Cardiac muscle cell (in vitro differentiated cells and primary cell): ENCODE data around the gene MZT1. TPM values are rescaled to one million over a fixed set of nuclear protein-coding genes. Genes with fewer than 3 reads are reported as not detected.

Experiments
- DNase-seq, 2 donors: peaks; one replicate each; pipeline versions ENCODE4 v3.0.0 to v3.0.0-alpha.2; 2010 to 2017; ENCODE audit warnings: low read depth in 1 of 2, low spot score in 1 of 2
- H3K27ac ChIP-seq: fragments of 200-600 bp; sonication (generic); 2 replicates; pipeline ENCODE4 v1.5.1; 2016
- H3K27me3 ChIP-seq: fragments of 200-600 bp; sonication (generic); 2 replicates; pipeline ENCODE4 v1.6.0; 2016; ENCODE audit warnings: control low read depth
- H3K36me3 ChIP-seq: fragments of 200-600 bp; sonication (generic); 2 replicates; pipeline ENCODE4 v1.5.1; 2016; ENCODE audit warnings: control low read depth
- H3K4me1 ChIP-seq: fragments of 200-600 bp; sonication (generic); 2 replicates; pipeline ENCODE4 v1.8.1; 2017; ENCODE audit warnings: low read depth, mild to moderate bottlenecking, mixed run types
- H3K4me3 ChIP-seq: fragments of 200-600 bp; sonication (generic); 2 replicates; pipeline ENCODE4 v1.5.1; 2016; ENCODE audit warnings: mild to moderate bottlenecking
- H3K9me3 ChIP-seq: fragments of 200-600 bp; sonication (generic); 2 replicates; pipeline ENCODE4 v1.5.1; 2017; ENCODE audit warnings: low read depth, mild to moderate bottlenecking, control low read depth
- CTCF ChIP-seq: IDR thresholded peaks from 2 replicates; pipeline ENCODE4 v1.5.1; 2012; ENCODE audit warnings: low read depth, mild to moderate bottlenecking, low read length
- polyA plus RNA-seq: library from polyadenylated mRNA; unstranded; fragments of >200 nt; fragmentation: Nextera tagmentation; extraction: Ambion mirVana; gene quantifications from 2 replicates; pipeline ENCODE4 v1.2.1, GENCODE V29; 2016
- total RNA-seq: library from RNA; depleted of rRNA; stranded (reverse); fragments of >200 nt; gene quantifications from 2 replicates; pipeline ENCODE4 v1.2.3, GENCODE V29; 2016

MZT1 gene
- total and polyA plus RNA-seq, 2 experiments from 2014 or later, result 12.4 to 15.4 TPM

GRCh38 chr13:72754111-72754510 lies 26.7 kb upstream of the MZT1 start:
- H3K36me3 ChIP-seq, result peaks cover 37% of the 10 kb centered on the region
- DNase-seq, result no peak
- H3K27ac ChIP-seq, result no peak overlapping the region
- H3K4me1 ChIP-seq, result no peaks in the 10 kb centered on the region
- H3K4me3 ChIP-seq, result no peak overlapping the region
- no peaks in the 10 kb centered on the region for H3K27me3 ChIP-seq
- no peaks in the 10 kb centered on the region for H3K9me3 ChIP-seq
- no peak for TF ChIP-seq CTCF

- Histone ChIP-seq H3K9me3 (no peaks in the 10 kb centered on the region), H3K27me3 (no peaks in the 10 kb centered on the region), H3K4me3 (no peak overlapping the region), H3K36me3 (peaks cover 45% of the 10 kb centered on the region), H3K4me1 (no peaks in the 10 kb centered on the region), H3K27ac (no peak overlapping the region)
- TF ChIP-seq CTCF, result no peak
- no peak for DNase-seq
Observed at GRCh38 chr13:72751220-72751619, 23.8 kb upstream of the MZT1 start.

GRCh38 chr13:72745260-72745659 lies 17.8 kb upstream of the MZT1 start:
- H3K4me3 ChIP-seq, result no peak overlapping the region
- no peaks in the 10 kb centered on the region for H3K9me3 ChIP-seq
- no peaks in the 10 kb centered on the region for H3K4me1 ChIP-seq
- TF ChIP-seq CTCF, result no peak
- H3K27me3 ChIP-seq, result no peaks in the 10 kb centered on the region
- H3K36me3 ChIP-seq, result peaks cover 29% of the 10 kb centered on the region
- H3K27ac ChIP-seq, result no peak overlapping the region
- no peak for DNase-seq

- Histone ChIP-seq H3K27ac (no peak overlapping the region), H3K27me3 (no peaks in the 10 kb centered on the region), H3K36me3 (peaks cover 11% of the 10 kb centered on the region), H3K4me3 (no peak overlapping the region), H3K4me1 (no peaks in the 10 kb centered on the region), H3K9me3 (no peaks in the 10 kb centered on the region)
- no peak for TF ChIP-seq CTCF
- DNase-seq, result no peak
Observed at GRCh38 chr13:72740015-72740414, 12.6 kb upstream of the MZT1 start.

GRCh38 chr13:72737033-72737432 lies 9.6 kb upstream of the MZT1 start:
- TF ChIP-seq CTCF, result no peak
- no peak for DNase-seq
- Histone ChIP-seq H3K4me1 (no peaks in the 10 kb centered on the region), H3K27ac (no peak overlapping the region), H3K9me3 (no peaks in the 10 kb centered on the region), H3K36me3 (peaks cover 6% of the 10 kb centered on the region), H3K27me3 (no peaks in the 10 kb centered on the region), H3K4me3 (no peak overlapping the region)

GRCh38 chr13:72728290-72728605 lies 819 bp upstream of the MZT1 start:
- Histone ChIP-seq H3K27me3 (no peaks in the 10 kb centered on the region), H3K4me3 (peak overlapping the region; percentile 94), H3K9me3 (no peaks in the 10 kb centered on the region), H3K27ac (peak overlapping the region; percentile 76), H3K4me1 (peaks cover 3% of the 10 kb centered on the region), H3K36me3 (peaks cover 4% of the 10 kb centered on the region)
- DNase-seq, result peak in 1 of 2 donors; percentile 2
- TF ChIP-seq CTCF, result no peak
